NB4 (cell line): Measurements from ENCODE around the gene GABRG3.

Experiments
- MYC ChIP-seq: IDR thresholded peaks from 2 replicates; pipeline ENCODE4 v1.6.1; 2011; ENCODE audit warnings: low read depth, low read length
- POLR2A ChIP-seq: IDR thresholded peaks from 2 replicates; pipeline ENCODE4 v1.6.1; 2011; ENCODE audit warnings: mild to moderate bottlenecking; ENCODE audit not compliant: insufficient read length; ENCODE audit errors: extremely low read depth
- TF ChIP-seq, protein P1 (sequence below): IDR thresholded peaks from one replicate; pipeline ENCODE4 v1.5.1; 2012; ENCODE audit warnings: low read depth, low read length
- TF ChIP-seq, protein P2 (sequence below): IDR thresholded peaks from 2 replicates; pipeline ENCODE4 v1.6.1; 2011; ENCODE audit warnings: low read depth, low read length

DNA sequence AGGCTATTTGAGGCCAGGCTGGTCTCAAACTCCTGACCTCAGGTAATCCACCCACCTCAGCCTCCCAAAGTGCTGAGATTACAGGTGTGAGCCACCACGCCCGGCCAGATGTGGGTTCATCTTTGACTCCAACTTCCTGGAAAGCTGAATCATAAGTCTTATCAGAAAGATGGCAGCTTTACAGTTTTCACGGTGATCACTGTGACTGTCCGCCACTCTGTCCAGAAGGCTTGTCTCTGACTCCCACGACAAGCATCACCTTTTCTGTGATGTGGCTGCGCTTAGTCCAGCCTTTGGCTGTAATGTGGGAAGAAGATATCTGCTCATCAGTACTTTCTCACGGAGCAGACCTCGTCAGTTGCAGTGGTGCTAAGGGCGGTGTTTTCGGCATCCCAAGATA, 527.7 kb downstream of the GABRG3 start:
- no peak for TF ChIP-seq MYC
- TF ChIP-seq, protein P1, sequence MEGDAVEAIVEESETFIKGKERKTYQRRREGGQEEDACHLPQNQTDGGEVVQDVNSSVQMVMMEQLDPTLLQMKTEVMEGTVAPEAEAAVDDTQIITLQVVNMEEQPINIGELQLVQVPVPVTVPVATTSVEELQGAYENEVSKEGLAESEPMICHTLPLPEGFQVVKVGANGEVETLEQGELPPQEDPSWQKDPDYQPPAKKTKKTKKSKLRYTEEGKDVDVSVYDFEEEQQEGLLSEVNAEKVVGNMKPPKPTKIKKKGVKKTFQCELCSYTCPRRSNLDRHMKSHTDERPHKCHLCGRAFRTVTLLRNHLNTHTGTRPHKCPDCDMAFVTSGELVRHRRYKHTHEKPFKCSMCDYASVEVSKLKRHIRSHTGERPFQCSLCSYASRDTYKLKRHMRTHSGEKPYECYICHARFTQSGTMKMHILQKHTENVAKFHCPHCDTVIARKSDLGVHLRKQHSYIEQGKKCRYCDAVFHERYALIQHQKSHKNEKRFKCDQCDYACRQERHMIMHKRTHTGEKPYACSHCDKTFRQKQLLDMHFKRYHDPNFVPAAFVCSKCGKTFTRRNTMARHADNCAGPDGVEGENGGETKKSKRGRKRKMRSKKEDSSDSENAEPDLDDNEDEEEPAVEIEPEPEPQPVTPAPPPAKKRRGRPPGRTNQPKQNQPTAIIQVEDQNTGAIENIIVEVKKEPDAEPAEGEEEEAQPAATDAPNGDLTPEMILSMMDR, result no peak
- TF ChIP-seq, protein P2, sequence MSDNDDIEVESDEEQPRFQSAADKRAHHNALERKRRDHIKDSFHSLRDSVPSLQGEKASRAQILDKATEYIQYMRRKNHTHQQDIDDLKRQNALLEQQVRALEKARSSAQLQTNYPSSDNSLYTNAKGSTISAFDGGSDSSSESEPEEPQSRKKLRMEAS, result no peak
- no peak for TF ChIP-seq POLR2A
